Measurements from ENCODE around the gene GLT1D1.

Gene GLT1D1

DNA sequence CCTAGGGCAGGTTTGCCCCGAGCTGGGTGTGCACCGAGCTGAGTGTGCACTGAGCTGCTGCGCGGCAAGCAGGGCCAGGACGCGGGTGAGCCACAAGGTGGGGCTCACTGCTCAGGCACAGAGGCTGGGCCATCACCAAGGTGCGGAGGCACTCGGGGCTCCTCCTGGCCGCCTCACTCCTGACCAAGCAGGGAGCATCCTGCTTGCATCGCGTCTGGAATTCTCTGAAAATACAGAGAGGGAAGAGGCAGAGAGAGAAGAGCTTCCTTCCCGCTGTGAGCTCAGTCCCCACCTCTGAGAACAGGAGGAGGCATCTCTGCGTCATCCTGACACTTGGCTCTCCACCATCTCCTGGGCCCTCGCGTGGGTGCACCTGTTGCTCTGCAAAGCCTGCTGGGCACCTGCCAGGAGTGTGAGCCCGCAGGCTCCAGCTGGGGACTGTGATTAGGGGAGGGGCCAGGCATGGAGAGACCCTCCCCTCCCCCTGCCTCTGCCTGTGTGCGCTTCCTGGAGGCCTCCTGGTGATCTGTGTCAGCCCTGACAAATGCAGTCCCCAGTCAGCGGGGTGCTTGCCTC is 116.3 kb downstream of the GLT1D1 start:
- DNase-seq: peak; percentile 92

DNA sequence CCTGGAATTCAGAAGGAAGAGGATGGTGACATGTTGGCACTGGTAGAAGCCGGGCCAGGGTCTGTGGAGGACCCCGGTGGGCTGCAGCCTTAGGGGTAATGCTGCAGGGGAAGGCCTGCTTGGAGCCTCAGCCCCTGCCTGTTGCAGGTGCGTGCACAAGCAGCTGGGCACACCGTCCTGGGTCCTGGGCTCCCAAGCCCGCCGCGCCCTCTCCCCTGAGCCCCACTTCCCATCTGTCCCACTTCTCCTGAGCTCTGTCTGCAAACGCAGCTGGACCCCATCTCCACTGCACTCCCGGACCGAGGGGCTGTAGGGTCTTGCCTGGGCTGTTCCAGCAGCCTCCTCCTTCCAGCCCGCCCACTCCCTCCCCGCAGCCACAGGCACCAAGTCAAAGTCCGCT is 116.8 kb downstream of the GLT1D1 start:
- no peak for DNase-seq

DNA sequence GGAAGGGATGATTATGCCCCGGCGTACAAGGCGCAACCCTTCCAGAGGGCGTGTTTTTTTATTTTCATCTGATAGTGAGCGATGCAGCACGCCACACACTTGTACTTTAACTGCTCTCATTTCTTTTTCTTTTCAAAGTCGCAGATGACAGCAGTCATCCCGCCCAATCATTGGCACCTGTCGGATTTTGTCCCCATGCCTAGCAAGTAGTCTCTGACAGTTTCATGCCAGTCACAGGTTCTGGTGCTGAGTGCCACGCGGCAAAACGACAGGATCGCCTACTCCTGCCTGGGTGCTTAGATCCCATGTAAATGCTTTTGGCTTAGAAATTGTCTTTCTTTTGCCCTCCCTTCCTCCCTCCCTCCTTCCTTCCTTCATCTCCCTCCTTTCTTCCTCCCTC is 117.7 kb downstream of the GLT1D1 start:
- peak; percentile 31 for DNase-seq

DNA sequence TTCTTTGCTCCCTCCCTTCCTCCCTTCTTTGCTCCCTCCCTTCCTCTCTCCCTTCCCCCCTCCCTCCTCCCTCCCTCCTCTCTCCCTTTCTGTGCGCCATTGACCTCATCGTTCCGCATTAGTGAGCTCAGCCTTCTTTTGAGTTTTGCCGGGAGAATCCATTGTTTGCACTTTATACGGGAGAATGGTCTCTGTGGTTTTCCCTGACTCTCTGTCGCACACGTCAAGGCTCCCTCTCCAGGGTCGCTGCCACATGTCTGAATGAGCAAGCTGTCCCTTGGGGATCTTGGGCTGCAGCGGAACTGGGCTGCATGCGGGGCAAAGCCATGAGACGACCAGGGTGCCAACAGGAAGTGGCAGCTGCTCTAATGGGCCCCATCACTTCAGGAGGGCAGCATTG is 118.5 kb downstream of the GLT1D1 start:
- peak; percentile 73 for DNase-seq

DNA sequence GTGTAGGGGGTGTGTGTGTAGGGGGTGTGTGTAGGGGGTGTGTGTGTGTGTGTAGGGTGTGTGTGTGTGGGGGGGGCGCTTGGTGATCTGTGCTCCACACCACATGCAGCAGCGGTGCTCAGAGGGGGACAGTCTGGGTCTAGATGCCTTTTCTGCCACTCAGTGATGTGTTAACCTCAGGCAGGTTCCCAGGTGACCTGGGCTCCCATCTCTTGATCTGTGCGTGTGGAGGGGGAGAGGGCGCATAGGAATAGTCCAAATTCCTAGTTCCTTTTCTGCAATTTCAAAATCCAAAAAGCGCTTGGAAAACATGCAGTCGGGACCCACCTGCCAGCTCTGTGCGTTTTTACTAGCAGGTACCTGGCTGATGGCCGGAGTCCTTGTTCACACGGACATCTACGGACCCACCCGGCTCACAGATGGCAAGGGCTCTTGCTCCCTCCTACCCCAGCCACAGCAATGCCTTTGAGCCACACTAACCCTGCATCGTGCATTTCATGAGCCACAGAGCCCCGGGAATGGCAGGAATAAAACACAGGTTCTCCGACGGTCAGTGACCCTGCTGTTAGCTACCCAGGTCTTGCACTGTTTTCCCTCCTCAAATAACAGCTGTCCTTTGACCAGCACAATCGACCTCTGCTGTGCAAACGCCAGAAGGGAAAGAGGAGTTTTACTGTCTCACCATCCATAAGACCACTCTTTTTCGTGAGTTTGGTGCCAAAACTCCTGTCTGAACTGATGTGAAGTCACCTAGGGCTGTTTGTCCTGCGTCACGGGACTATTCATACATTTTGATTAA is 120.8 kb downstream of the GLT1D1 start:
- DNase-seq: no peak

DNA sequence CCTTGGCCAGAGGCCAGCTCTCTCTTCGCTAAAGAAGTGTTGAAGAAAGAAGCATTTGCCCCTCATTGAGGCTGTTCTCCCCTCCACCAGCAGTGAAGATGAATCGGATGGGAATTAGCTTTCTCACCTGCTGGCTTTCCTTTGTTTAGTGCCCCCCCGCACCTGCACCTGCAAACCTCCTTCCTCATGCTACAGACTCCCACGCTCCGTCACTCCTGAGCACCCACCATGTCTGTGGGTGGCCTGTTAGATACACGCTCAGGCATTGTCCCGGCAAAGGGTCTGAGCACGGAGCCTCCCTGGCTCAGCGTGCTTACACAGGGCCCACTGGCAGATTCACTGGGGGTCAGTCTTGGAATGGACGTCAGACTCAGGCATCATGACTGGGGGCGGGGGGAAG is 121.6 kb downstream of the GLT1D1 start:
- DNase-seq: no peak

DNA sequence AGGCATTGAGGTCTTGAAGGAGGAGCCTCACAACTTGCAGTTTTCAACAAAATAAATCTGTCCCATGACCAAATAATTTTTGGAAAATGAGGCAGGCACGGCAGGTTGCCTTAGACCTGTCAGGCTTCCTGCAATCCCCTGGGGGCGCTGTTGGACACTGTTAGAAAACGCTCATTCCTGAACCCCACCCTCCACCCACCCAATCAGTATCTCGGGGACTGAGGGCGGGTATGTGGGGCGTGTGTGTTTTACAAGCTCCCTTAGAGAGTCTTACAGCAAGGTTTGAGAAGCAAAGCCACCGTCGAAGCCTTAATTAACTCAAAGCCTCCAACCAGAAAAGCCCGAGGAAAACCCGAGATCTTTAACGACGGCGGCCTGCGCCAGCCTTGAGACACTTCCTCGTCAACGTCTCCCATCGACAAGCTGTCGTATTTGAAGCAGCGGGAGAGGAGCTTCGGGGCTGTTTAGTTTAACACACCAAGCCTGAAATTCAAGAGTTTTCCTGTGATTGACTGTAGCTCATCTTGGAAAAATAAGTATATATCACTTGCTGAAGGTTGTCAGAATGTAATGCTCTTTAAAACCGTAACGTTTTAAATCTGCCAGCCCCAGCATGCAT is 123.0 kb downstream of the GLT1D1 start:
- no peak for DNase-seq

DNA sequence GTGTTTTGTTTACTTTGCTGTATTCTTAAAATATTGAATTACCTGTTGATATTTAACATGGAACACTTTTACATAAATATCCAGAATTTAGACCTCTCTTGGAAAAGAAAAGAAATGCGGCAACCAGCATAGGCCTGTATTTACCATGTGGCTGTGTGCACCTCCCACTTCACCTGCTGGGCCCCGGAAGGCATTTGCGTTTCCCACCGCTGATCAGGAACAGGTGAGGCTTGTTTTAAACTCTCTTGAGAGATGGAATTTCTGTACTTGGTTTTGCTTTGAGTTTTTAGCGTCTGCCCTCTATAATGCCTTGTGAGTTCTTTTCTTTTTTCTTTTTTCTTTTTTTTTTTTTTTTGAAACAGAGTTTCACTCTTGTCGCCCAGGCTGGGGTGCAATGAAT is 124.2 kb downstream of the GLT1D1 start:
- no peak for DNase-seq

DNA sequence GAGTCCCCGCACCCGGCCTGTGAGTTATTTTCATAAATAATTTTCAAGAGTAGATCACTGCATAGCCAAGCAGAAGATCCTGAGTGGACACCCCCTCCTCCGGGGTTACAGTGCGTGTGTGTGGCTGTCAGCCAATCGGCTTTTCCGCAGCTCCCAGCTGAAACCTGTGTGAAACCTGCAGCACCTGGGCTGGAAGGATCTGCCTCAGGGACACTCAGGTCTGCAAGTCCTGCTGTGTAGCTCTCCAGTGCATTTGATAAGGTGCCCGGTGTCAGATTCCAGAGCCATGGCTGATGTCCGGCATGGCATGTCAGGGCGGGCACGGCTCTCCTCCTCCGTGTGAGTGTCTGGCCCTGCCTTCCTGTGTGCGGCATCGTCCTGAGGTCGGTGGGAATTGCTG is 124.8 kb downstream of the GLT1D1 start:
- DNase-seq: no peak

- no peak for DNase-seq
Measured at GRCh38 chr12:128980623-128981022, 127.3 kb downstream of the GLT1D1 start.

DNA sequence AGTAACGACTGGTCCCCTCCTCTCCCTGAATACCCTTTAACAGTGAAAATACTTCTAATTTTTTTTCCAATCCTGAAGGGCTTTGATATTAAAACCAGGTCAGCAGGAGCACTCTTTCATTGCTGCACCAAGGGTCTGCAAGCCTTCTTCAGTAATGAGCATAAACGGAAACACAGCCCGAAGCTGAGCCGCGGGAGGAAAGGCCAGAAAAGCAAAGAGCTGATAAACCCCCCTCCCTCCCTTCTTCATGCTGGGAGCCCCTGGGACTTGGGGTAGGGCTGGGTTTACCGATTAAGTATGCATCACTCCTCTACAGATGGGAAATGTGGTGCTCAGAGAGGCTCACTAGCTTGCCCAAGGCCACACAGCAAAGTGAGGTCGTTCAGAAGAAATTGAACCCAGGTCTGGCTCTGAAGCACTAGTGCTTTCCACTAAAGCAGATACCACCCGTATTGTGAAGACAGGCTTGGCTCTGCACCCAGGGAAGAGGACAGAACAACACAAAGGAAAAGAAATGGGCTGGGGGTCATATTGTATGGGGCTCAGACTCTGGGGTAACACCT is 128.8 kb downstream of the GLT1D1 start:
- no peak for DNase-seq

DNA sequence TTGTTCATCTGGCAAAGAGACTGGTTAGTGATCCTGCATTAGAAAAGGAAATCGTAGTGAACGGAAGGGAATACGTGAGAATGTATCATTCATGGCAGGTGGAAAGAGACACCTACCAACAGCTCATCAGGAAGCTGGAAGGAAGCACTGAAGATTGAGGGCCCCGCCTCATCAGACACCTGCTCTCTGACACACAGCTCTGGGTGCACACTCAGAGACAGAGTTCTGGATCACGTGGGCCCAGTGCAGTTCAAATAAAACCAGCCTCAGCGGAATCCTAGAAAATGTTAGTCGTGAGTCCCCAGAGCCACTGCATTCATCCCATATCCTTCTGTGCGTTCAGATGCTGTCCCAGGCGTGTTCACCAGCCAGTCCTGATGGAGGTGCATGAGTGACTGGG is 129.7 kb downstream of the GLT1D1 start:
- DNase-seq: no peak

DNA sequence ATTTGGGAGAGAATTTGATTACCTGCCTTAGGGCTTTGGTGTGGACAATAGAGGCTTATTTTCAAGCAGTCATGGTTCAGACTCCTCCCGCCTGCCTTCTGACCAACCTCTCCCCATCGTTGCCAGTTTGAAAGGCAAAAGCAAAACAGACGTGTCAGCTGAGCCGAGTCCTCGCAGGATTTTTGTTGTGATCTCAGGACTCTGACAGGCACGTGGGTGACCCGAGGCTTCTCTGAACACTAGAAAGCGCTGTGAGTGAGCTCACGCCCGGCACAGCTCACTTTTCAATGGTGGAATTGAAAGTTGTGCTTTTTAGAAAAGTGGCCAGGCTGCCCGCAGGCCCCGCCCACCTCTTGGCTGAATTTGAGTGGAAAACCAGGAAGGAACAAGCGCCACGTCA is 130.1 kb downstream of the GLT1D1 start:
- DNase-seq: no peak

- DNase-seq: no peak
Measured at GRCh38 chr12:128986957-128987356, 133.7 kb downstream of the GLT1D1 start.

GRCh38 chr12:128989287-128989686 is 136.0 kb downstream of the GLT1D1 start:
- no peak for DNase-seq

DNA sequence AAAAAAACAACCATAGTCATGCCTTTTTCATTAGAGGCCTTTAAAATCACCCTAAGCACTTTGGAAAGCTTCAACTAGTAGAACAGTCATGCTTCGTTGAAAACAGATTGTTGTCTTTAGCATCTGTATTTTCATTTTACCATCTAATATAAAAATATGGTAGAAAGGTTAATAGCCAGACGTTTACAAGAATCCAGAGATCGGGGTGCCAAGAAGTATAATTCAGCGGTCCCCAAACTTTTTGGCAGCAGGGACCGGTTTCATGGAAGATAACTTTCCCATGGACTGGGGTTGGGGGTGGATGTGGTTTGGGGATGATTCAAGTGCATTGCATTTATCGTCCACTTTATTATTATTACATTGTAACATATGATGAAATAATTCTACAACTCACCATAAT is 138.4 kb downstream of the GLT1D1 start:
- DNase-seq: no peak

DNA sequence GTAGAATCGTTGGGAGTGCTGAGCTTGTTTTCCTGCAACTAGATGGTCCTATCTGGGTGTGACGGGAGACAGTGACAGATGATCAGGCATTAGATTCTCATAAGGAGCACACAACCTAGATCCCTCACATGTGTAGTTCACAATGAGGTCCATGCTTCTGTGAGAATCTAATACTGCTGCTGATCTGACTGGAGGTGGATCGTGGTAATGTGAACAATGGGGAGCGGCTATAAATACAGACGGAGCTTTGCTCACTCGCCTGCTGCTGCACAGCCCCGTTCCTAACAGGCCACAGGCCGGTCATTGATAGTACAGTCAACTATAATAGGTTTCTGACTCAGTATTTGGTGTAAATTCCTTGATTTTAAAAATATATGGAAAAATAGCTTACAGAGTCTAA is 138.8 kb downstream of the GLT1D1 start:
- no peak for DNase-seq

- DNase-seq: no peak
Measured at GRCh38 chr12:128992550-128992949, 139.3 kb downstream of the GLT1D1 start.

DNA sequence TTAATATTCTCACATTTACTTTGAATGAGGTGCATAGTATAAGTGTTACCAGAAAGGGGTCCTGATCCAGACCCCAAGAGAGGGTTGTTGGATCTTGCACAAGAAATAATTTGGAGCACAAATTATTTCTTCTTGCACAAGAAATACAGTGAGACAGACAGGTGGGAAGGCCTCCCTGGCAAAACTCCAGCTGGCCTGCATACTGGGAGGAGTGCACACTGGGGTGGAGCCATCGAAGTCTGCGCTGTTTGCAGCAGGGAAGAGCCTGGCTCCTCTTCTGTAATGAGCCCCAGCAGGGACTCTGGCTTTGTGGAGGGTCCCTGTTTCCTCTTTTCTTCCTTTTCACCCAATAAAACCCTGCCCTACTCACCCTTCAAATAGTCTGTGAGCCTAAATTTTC is 141.6 kb downstream of the GLT1D1 start:
- peak; percentile 47 for DNase-seq

DNA sequence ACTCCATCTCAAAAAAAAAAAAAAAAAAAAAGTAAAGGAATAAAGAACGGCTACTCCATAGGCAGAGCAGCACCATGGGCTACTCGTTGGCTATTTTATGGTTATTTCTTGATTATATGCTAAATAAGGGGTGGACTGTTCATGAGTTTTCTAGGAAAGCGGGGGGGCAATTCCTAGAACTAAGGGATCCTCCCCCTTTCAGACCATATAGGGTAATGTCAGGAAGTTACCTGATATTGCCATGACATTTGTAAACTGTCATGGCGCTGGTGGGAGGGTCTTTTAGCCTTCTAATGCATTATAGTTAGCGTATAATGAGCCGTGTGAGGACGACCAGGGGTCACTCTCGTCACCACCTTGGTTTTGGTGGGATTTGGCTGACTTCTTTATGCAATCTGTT is 142.3 kb downstream of the GLT1D1 start:
- no peak for DNase-seq

DNA sequence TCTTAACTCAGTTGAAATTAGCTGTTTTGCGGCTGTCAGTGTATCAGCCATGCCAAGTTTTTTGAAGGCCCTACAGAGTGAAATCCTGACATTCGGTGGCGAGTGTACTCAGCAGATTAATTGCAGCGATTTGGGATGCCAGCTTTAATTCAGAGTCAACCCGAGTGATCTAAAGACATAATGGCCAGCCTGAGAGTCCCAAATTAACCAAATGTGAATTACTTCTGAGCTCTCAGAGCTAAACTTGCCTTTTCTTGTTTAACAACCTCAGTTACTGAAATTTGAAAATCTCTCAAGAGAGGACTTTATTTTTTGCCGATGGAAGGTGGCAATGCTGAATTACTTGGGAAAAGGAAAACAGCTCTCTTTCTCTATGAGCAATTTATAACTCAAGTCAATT is 148.5 kb downstream of the GLT1D1 start:
- DNase-seq: no peak

DNA sequence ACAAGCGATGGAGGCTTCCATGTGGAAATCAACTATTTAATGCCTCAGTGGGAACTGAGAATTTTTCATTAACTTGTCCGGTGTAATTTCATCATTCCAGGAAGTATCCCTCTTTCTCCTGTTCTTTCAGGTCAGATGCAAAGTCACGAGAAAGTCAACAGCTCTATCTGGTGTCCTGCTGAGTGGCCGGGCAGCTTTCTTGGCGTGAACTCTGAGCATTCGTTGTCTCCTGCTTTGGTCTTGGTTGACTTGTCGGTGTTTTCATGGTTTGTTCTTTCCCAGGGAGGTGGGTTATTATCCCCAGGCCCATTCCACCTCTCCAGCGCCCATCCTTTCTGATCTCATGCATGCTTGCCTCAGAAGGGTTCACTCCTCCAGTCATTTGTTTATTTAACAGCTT is 149.1 kb downstream of the GLT1D1 start:
- no peak for DNase-seq

- DNase-seq: no peak
Measured at GRCh38 chr12:129005416-129005815, 152.1 kb downstream of the GLT1D1 start.

DNA sequence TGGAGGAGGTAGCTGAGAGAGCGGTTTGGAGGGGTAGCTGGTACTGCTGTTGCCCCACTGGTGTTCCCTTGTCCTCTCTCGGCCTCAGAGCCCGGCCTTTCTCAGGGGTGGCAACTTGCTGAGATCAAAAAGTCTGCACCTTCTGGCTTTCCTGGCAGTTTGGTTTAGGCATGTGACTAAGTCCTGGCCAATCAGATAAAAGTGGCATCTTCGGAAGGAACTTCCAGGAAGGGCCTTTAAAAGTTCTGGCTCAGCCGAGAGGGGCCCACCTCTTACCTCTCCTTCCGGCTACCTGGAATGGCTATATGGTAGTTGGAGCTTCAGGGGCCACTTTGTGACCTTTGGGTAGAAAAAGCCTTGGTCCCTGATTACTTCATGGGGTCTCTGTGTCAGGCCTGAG is 152.6 kb downstream of the GLT1D1 start:
- DNase-seq: no peak

All from NCI-H1436 (cell line).